ENCODE results near the gene AFF3. TPM values are rescaled to one million over a fixed set of nuclear protein-coding genes. Genes with fewer than 3 reads are reported as not detected.
A peak's percentile ranks its signal among the peaks of the same experiment; 100 is the strongest.
"Not testable (repeated sequence)": the region's sequence is repeated elsewhere in the genome, so short reads cannot be mapped to it uniquely, and the experiment has no call there.

AFF3 gene
- total RNA-seq, 2 experiments from 2014 or later: 5.6 TPM

- POLR2A ChIA-PET: no interaction called here
- CTCF ChIA-PET: interaction anchor here (0.6 to 2.5 kb wide), 2 partner anchors 10 to 194 kb away, joined by 3 to 6 read pairs; no protein-coding TSS in a partner anchor
- intact Hi-C loops (cut with DNase I, micrococcal nuclease): loop anchor here in 1 of 2 experiments (2.0 kb wide), 2 partner anchors 31 to 47 kb away; no protein-coding TSS in a partner anchor
- Mint-ChIP-seq H3K4me3 (peak overlapping the region; percentile 72), H3K4me1 (peaks cover 8% of the 10 kb centered on the region), H3K27me3 (peaks cover 9% of the 10 kb centered on the region), H3K36me3 (ENCODE audit: low read depth) (no peaks in the 10 kb centered on the region), H3K9me3 (ENCODE audit: low read depth) (no peaks in the 10 kb centered on the region), H3K27ac (peak overlapping the region; percentile 56)
- ATAC-seq (no peak), DNase-seq (no peak)
Observed at GRCh38 chr2:100105678-100106054, 36.7 kb downstream of the AFF3 start.

- Mint-ChIP-seq H3K4me1 (peaks cover 12% of the 10 kb centered on the region), H3K9me3 (ENCODE audit: low read depth) (no peaks in the 10 kb centered on the region), H3K27ac (peak overlapping the region; percentile 56), H3K27me3 (peaks cover 9% of the 10 kb centered on the region), H3K4me3 (peak overlapping the region; percentile 72), H3K36me3 (ENCODE audit: low read depth) (no peaks in the 10 kb centered on the region)
- ChIA-PET CTCF (interaction anchor here (2.5 kb wide), 1 partner anchor 10 kb away, joined by 6 read pairs; no protein-coding TSS in a partner anchor), POLR2A (interaction anchor here (0.7 kb wide), 1 partner anchor 15 kb away, joined by 3 read pairs; no protein-coding TSS in a partner anchor)
- intact Hi-C loops (cut with DNase I, micrococcal nuclease): loop anchor here in 1 of 2 experiments (2.0 kb wide), 2 partner anchors 32 to 46 kb away; no protein-coding TSS in a partner anchor
- DNase-seq: peak; percentile 52
- ATAC-seq: peak; percentile 76
Observed at GRCh38 chr2:100104718-100105677, 37.4 kb downstream of the AFF3 start.

DNA sequence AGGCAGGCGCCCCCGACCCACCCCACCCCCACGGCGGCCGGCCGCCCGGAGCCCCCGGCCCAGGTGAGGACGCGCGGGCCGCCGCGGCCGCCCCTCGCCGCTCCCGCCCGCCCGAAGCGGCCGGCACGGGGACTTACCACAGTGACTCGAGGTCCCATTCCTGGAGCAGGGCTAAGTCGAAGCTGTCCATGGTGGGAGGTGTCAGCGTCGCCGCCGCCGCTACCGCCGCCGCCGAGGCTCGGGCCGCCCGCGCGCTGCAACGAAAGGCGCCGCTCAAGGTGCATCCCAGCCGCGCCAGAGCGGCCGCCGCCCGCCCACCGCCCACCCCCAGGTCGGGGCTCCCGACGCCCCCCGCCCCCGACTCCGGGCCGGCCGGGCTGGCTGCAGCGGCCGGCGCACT lies 38.1 kb downstream of the AFF3 start:
- ATAC-seq (peak; percentile 32), DNase-seq (peak; percentile 27)
- H3K4me3 Mint-ChIP-seq; POLR2A ChIA-PET; H3K27me3 Mint-ChIP-seq; H3K27ac Mint-ChIP-seq; H3K9me3 Mint-ChIP-seq (ENCODE audit: low read depth); CTCF ChIA-PET; H3K36me3 Mint-ChIP-seq (ENCODE audit: low read depth): not testable (repeated sequence)
- intact Hi-C loops (cut with DNase I, micrococcal nuclease): loop anchor here in 1 of 2 experiments (2.0 kb wide), 2 partner anchors 33 to 45 kb away; no protein-coding TSS in a partner anchor
- peaks cover 12% of the 10 kb centered on the region for H3K4me1 Mint-ChIP-seq

DNA sequence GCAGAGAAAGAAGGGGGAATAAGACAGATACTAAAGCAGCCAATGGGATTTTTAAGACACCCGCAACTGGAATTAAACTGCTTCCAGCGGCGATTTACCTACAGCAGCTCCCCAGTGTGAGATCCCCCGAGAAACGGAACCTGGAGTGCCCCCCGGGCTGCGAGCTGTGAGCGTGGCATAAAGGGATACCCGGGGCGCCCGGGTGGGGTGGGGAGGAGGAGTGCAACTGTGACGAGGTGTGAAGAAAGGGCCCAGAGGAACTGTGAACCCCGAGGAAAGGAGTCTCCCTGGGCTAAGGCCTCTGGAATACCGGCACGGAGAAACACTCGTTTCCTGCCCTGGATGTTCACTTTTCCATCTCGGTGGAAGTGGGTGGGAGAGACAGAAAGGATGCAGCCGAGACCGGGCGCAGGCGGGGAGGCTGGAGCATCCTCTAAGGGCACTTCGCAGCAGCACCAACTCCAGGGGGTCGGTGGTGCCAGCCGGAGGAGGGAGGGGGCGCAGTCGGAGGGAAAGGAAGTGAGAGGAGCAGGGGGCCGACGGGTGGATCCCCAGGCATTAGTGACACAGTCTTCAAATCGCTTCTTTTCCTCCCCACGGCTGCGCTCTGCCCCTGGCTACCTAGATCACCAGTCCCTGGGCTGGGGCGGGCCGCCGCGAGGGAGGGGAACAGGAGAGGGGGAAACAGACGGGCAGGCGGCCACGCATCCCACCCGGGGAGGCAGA lies 38.7 kb downstream of the AFF3 start:
- H3K36me3 Mint-ChIP-seq (ENCODE audit: low read depth); H3K27ac Mint-ChIP-seq; H3K4me3 Mint-ChIP-seq; ATAC-seq; CTCF ChIA-PET; H3K9me3 Mint-ChIP-seq (ENCODE audit: low read depth); H3K27me3 Mint-ChIP-seq; POLR2A ChIA-PET; DNase-seq: not testable (repeated sequence)
- peaks cover 12% of the 10 kb centered on the region for H3K4me1 Mint-ChIP-seq
- intact Hi-C loops (cut with DNase I, micrococcal nuclease): loop anchor here in 1 of 2 experiments (2.0 kb wide), 2 partner anchors 33 to 45 kb away; no protein-coding TSS in a partner anchor

DNA sequence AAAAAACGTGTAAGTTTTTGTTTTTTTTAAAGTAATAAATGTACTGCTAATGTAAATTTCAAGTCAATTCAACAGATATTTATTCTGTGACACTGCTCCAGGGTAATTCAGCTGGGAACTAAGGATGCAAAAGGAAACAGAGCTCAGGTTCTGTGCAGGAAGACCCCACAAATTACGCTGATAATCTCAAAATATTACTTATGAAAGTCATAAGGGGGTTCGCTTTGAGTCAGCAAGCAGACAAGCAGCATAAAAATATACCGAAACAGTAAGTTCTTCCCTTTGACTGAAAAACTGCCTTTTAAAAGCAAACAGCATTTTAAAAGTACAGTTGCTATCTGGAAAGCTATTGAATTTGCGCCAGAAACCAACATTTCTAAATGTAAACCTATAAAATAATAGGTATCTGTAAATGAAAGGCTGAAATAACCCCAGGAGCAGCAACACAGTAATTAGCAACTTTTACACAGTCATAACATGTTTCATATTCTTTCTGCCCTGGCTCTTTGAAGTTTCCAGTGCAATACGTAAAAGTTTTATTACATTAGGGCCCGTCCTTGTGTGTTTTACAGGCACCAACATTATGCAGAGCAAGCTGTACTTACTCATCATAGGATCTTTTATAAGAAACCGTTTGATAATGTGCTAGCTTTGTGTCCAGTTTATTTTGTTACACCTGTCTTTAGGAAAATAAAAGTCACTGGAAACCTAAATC lies 39.8 kb downstream of the AFF3 start:
- intact Hi-C loops (cut with DNase I, micrococcal nuclease); ATAC-seq; CTCF ChIA-PET; H3K9me3 Mint-ChIP-seq (ENCODE audit: low read depth); DNase-seq; POLR2A ChIA-PET; H3K27ac Mint-ChIP-seq; H3K27me3 Mint-ChIP-seq; H3K36me3 Mint-ChIP-seq (ENCODE audit: low read depth): not testable (repeated sequence)
- H3K4me3 Mint-ChIP-seq: peak overlapping the region; percentile 43
- peaks cover 12% of the 10 kb centered on the region for H3K4me1 Mint-ChIP-seq

DNA sequence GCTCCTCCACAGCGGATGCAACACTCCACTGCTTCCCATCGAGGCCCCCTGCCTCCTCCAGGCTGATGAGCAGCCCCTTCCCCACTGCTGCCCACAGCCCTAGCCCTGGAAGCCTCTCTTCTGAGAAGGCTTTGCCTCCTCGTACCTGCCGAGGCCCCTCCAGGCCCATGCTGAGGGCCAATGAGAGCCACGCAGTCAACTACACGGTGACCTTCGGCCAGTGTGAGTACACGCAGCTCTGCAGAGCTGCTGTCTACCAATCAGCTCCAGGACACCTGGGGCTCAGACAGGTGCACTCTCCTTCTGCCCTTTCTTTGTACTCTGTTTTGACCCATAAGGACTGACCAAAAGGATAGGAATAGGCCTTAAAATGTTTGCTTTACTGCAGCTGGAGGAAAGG lies 43.5 kb downstream of the AFF3 start:
- H3K9me3 Mint-ChIP-seq (ENCODE audit: low read depth); H3K27ac Mint-ChIP-seq; CTCF ChIA-PET; H3K4me3 Mint-ChIP-seq; H3K4me1 Mint-ChIP-seq; ATAC-seq; H3K36me3 Mint-ChIP-seq (ENCODE audit: low read depth); H3K27me3 Mint-ChIP-seq; DNase-seq; POLR2A ChIA-PET; intact Hi-C loops (cut with DNase I, micrococcal nuclease): not testable (repeated sequence)

DNA sequence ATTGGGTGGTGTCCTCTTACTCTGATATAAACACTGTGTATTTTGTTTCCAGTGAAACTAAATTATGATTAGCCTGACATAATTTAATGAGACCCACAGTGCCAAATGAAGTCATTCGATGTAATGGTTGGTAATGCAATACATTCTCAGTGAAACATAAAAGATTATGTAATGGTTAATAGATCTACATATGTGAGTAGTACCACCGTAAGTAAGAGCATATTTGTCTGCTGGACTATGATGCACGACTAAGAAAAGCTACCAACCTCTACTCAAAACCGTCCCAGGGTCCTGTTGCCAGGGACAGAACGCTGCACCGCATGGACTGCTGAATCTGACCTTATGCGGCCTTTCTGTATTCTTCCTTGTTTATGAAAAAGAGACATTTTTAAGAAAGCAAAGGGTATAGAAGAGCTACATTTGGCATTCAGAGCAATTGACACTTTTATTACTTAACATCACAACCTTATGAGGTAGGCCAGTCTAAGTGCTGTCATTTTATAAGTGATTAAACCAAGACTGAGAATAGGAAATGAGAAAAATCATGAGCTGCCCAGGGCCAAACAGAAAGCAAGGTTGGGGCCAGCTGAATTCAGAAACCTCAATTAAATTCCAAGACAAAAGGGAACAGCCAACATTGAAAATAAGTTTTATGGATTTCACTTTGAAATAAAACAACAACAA lies 44.6 kb downstream of the AFF3 start:
- POLR2A ChIA-PET; CTCF ChIA-PET; ATAC-seq; H3K4me1 Mint-ChIP-seq; H3K27ac Mint-ChIP-seq; H3K9me3 Mint-ChIP-seq (ENCODE audit: low read depth); H3K36me3 Mint-ChIP-seq (ENCODE audit: low read depth); DNase-seq; H3K27me3 Mint-ChIP-seq; H3K4me3 Mint-ChIP-seq; intact Hi-C loops (cut with DNase I, micrococcal nuclease): not testable (repeated sequence)

DNA sequence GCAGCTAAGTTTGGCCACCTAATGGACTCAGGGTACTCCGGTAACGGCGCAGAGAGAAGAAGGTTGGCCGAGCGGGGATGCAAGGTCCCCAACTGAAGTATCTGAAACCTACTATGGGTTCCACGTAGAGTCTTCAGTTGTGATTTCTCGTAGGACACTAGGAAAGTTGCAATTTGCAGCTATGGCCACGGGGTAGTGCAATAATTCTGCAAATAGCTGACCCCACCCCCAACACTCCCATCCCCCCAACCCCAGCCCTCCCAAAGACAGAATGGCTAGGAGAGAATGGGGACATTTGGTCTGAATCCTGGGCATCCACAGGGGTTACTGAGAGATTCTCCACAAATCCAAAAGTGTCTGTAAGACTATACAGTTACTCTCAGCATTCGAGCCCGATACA lies 46.5 kb downstream of the AFF3 start:
- H3K4me3 Mint-ChIP-seq; H3K4me1 Mint-ChIP-seq; H3K36me3 Mint-ChIP-seq (ENCODE audit: low read depth); H3K9me3 Mint-ChIP-seq (ENCODE audit: low read depth); intact Hi-C loops (cut with DNase I, micrococcal nuclease); POLR2A ChIA-PET; CTCF ChIA-PET; H3K27me3 Mint-ChIP-seq; DNase-seq; ATAC-seq; H3K27ac Mint-ChIP-seq: not testable (repeated sequence)

GRCh38 chr2:100091807-100092206 lies 50.6 kb downstream of the AFF3 start:
- H3K27me3 Mint-ChIP-seq; POLR2A ChIA-PET; H3K36me3 Mint-ChIP-seq (ENCODE audit: low read depth); CTCF ChIA-PET; DNase-seq; H3K4me3 Mint-ChIP-seq; H3K27ac Mint-ChIP-seq; H3K4me1 Mint-ChIP-seq; intact Hi-C loops (cut with DNase I, micrococcal nuclease); ATAC-seq; H3K9me3 Mint-ChIP-seq (ENCODE audit: low read depth): not testable (repeated sequence)

DNA sequence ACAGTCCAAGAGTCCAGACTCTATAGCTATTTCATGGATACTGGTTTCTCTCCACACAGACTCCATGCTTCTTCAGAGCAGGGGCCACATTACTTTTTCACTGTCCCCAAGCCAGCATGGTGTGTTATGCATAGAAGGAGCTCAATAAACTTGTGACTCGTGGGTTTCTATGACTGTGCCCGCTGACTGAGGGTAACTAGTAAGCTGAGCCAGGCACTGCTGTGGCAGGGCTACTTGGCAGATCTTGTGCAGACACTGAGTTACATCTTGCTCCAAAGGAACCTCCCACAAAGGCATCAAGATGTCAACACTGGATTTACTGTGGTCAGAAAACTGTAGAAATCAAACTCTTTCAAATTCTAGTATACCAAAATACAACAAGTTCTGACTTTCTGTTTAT lies 56.6 kb downstream of the AFF3 start:
- POLR2A ChIA-PET; DNase-seq; CTCF ChIA-PET; H3K27me3 Mint-ChIP-seq; H3K9me3 Mint-ChIP-seq (ENCODE audit: low read depth); intact Hi-C loops (cut with DNase I, micrococcal nuclease); H3K27ac Mint-ChIP-seq; H3K36me3 Mint-ChIP-seq (ENCODE audit: low read depth); H3K4me3 Mint-ChIP-seq; H3K4me1 Mint-ChIP-seq: not testable (repeated sequence)
- ATAC-seq: peak; percentile 30

All from activated CD4-positive, alpha-beta T cell treated with anti-CD3 and anti-CD28 coated beads for 36 hours (primary cell).